Skeletal muscle cell (primary cell): ENCODE measurements around the gene PRKN.

Source experiments
- DNase-seq: peaks from one replicate; pipeline ENCODE4 v3.0.0-alpha.2; 2010; ENCODE audit warnings: low read depth
- H3K4me3 ChIP-seq: 2 replicates; pipeline ENCODE4 v1.5.1; 2011; ENCODE audit warnings: low read depth, mild to moderate bottlenecking, control low read depth, low read length, moderate library complexity

Gene PRKN

DNA sequence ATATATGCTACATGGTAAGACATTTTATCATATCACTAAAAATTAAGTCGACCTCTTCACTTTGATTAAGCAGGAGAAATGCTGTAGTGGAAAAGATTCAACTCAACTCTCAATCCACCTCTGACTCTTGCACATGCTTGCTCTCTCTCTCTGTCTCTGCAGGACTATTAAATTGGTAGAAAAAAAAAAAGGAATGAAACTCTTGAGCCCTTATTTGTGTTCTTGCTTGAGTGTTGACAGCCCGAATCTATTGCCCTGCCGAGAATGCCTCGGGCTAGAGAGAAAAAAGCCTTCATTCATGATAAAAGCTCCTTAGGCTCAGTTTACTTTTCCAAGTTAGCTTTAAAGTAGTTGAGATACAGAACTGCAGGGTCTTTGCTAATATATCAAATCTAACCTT lies 722.2 kb downstream of the PRKN start:
- H3K4me3 ChIP-seq: no peak overlapping the region
- DNase-seq: no peak

- no peak for DNase-seq
- H3K4me3 ChIP-seq: no peak overlapping the region
Measured at GRCh38 chr6:161996783-161997182, 730.8 kb downstream of the PRKN start.

DNA sequence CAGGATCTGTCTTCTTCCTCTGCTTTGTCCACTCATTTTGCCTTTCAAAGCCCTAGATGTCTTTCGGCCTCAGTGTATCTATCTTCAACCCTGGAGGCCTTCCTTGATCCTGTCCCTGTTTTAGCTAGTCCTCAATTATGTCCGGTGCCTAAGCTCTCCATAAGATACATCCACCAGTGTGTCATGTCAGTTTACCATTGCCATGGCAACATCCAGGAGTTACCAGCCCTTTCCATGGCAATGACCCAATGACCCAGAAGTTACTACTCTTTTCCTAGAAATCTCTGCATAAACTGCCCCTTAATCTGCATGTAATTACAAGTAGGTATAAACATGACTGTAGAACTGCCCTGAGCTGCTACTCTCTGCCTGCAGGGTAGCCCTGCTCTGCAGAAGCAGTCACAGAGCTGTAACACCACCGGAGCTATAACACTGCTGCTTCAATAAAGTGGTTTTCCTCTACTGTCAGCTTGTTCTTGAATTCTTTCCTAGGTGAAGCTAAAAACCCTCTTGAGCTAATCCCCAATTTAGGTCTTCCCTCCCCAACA lies 741.6 kb downstream of the PRKN start:
- no peak for DNase-seq
- H3K4me3 ChIP-seq: no peak overlapping the region

GRCh38 chr6:161984713-161985112 lies 742.9 kb downstream of the PRKN start:
- no peak overlapping the region for H3K4me3 ChIP-seq
- DNase-seq: no peak

- no peak overlapping the region for H3K4me3 ChIP-seq
- DNase-seq: no peak
Measured at GRCh38 chr6:161976553-161976952, 751.0 kb downstream of the PRKN start.

DNA sequence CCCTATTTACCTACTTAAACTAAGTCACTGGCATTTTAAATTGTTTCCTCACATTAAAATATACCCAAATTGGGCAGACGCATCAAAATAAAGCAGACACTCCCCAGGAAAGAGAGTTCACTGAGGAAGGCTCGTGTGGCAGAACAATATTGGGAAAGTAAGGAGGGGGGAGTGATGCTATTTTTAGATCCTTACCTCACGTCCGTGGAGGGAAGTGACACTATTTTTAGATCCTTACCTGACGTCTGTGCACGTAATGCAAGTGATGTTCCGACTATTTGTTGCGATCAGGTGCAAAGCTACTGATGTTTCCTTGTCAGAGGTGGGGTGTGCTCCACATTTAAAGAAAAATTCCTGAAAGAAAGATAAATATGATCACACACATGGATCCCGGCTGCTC lies 754.5 kb downstream of the PRKN start:
- no peak for DNase-seq
- H3K4me3 ChIP-seq: no peak overlapping the region

GRCh38 chr6:161971043-161971442 lies 756.5 kb downstream of the PRKN start:
- DNase-seq: no peak
- no peak overlapping the region for H3K4me3 ChIP-seq

GRCh38 chr6:161963634-161964234 lies 763.8 kb downstream of the PRKN start:
- no peak overlapping the region for H3K4me3 ChIP-seq
- DNase-seq: no peak

GRCh38 chr6:161963181-161963580 lies 764.4 kb downstream of the PRKN start:
- DNase-seq: no peak

GRCh38 chr6:161961796-161962195 lies 765.8 kb downstream of the PRKN start:
- no peak for DNase-seq
- no peak overlapping the region for H3K4me3 ChIP-seq

More at GRCh38 chr6:161963181-161963580, 764.4 kb downstream of the PRKN start:
- H3K4me3 ChIP-seq: no peak overlapping the region

- H3K4me3 ChIP-seq: no peak overlapping the region
- no peak for DNase-seq
Measured at GRCh38 chr6:161961046-161961445, 766.5 kb downstream of the PRKN start.

DNA sequence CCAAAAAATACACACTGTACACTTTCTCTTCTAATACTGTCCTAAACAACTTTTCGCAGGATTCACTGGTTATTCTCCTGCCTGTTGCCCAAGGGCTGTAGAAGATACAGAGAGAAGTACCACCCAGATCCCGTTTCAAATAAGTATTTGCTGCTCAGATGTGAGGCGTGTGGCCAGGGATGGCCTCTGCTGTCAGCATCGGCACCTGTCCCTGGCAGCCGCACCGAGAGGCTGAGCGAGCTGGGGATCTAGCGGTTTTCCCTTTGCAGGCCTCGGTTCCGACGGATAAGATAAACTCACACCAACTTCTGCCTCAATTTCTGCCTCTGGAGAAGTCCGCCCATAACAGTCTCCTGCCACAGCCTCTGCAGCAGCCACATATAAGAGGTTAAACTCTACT lies 768.5 kb downstream of the PRKN start:
- no peak for DNase-seq
- no peak overlapping the region for H3K4me3 ChIP-seq

- DNase-seq: no peak
- H3K4me3 ChIP-seq: no peak overlapping the region
Measured at GRCh38 chr6:161956082-161956481, 771.5 kb downstream of the PRKN start.

- DNase-seq: no peak
- H3K4me3 ChIP-seq: no peak overlapping the region
Measured at GRCh38 chr6:161954699-161955276, 772.8 kb downstream of the PRKN start.

DNA sequence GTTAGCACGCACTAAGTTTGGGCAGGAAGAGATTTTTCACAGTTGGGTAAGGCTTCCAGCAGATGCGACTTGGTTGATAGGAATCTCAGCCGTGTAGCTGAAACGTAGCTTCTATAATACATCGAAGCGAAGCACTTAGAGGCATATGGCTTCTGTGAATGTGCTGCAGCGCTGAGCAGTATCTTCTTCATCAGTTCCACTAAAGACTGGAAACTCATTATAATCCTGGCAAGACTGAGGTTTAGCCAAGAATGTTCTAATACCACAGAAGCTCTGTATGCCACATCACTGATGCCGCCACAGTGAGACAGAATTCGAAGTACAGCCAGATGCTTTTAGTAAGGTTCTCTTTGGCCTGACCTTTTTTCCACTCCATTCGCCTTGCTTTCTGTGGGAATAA lies 773.5 kb downstream of the PRKN start:
- no peak overlapping the region for H3K4me3 ChIP-seq
- DNase-seq: no peak

GRCh38 chr6:161951126-161951525 lies 776.4 kb downstream of the PRKN start:
- DNase-seq: no peak
- no peak overlapping the region for H3K4me3 ChIP-seq

- DNase-seq: no peak
Measured at GRCh38 chr6:161949531-161949930, 778.0 kb downstream of the PRKN start.

DNA sequence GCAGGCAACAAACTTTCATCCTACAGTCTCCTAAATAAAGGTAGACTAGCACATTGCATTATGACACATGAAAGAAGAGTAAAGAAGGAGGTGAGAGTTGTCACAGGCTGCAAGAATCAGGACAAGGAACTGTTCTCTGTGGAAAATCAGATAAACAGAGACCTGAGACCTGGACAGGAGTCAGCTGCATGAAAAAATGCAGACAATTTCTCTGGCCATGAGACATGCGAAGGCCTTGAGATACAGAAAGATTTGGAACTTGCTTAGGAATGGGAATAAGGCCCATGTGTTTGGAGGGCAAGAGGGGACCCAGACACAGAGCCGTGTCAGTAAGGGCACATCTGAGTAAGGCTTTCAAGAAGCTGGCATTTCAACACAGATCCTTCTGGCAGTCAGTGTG lies 779.1 kb downstream of the PRKN start:
- no peak for DNase-seq
- no peak overlapping the region for H3K4me3 ChIP-seq

More at GRCh38 chr6:161949531-161949930, 778.0 kb downstream of the PRKN start:
- no peak overlapping the region for H3K4me3 ChIP-seq

GRCh38 chr6:161947371-161947770 lies 780.2 kb downstream of the PRKN start:
- no peak for DNase-seq
- H3K4me3 ChIP-seq: no peak overlapping the region

- H3K4me3 ChIP-seq: no peak overlapping the region
- DNase-seq: no peak
Measured at GRCh38 chr6:161946461-161946860, 781.1 kb downstream of the PRKN start.

DNA sequence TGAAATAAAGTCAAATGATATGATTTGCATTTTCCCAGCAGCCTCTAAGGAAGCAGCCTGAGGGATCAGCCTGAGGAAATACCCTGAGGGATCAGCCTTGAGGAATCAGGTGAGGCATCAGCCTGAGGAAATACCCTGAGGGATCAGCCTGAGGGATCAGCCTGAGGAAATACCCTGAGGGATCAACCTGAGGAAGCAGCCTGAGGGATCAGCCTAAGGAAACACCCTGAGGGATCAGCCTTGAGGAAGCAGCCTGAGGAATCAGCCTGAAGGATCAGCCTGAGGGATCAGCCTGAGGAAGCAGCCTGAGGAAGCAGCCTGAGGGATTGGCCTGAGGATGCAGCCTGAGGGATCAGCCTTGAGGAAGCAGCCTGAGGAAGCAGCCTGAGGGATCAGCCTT lies 784.0 kb downstream of the PRKN start:
- no peak for DNase-seq

More for the DNA sequence above, 784.0 kb downstream of the PRKN start:
- no peak overlapping the region for H3K4me3 ChIP-seq
